ENCODE measurements around the gene POMZP3.
"Not testable (repeated sequence)": the region's sequence is repeated elsewhere in the genome, so short reads cannot be mapped to it uniquely, and the experiment has no call there.

Gene POMZP3

DNA sequence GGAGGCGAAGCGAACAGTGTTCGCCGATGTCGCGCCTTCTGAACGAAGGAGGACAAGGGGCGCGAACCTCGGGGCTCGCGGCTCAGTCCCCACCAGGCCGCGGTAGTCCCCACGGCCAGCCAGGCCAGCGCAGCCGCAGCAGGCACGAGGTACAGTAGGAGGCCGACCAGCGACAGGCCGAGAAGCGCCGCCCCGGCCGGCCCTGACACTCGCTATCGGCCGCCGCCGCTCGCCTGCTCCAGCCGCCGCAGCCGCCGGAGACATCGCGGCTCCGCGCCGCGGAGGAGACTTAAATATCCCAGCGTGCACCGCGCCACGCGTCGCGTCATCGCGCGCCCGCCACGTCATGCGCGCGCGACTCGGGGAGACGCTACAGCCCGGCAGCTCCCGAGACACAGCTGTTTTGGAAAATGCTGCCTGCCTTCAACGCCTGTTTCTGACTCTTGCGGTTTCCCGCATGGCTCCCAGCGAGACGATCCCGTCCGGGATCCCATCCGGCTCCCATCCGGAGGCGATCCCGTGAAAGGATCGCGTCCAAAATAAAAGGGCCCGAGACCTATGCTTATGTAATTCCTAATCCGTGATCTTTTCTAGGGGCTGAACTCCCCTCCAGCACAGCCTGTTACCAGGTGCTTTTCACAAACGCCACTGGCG lies at the start of gene POMZP3:
Gene POMZP3, minus strand, starts transcription at position 291 of the 654 bp plus-strand sequence. CDS start 1,215 bp downstream, outside the sequence.
- in situ Hi-C loops (cut with MboI; ENCODE audit: low sequenced_read_pairs): not testable (repeated sequence)

DNA sequence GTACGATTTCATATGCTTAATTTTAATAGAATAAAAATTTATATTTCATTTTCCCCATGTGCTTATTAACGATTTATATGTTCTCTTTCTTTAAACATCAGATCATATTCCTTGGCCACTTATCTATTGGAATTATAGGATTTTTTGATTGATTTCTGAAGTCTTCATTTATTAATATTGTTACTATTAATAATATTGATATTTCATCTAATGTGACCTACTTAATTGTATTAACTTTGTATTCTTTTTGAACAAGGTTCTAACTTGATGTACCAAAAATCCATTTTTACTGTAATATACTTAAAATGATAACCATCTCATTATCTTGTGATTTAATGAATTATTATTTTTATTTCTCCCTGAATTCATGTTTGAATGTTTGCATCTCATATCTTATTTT lies 48.7 kb upstream of the POMZP3 start:
- in situ Hi-C loops (cut with MboI; ENCODE audit: low sequenced_read_pairs): not testable (repeated sequence)

DNA sequence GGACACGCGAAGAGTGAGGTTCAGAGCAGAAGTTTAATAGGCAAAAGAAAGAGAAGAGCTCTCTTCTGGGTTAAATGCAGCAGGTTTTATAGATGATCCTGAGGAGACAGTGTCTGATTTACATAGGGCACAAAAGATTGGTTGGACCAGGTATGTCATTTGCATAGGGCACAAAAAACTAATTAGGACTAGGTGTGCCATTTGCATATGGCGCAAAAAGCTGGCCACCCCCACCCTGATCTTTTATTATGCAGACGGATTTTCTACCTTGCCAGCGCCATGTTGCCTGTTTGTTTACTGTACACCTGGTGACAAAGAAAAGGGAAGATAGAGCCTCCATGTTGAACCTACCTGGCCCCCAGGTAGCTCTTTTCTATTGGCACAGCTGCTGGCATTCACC lies 46.3 kb upstream of the POMZP3 start:
- in situ Hi-C loops (cut with MboI; ENCODE audit: low sequenced_read_pairs): not testable (repeated sequence)

DNA sequence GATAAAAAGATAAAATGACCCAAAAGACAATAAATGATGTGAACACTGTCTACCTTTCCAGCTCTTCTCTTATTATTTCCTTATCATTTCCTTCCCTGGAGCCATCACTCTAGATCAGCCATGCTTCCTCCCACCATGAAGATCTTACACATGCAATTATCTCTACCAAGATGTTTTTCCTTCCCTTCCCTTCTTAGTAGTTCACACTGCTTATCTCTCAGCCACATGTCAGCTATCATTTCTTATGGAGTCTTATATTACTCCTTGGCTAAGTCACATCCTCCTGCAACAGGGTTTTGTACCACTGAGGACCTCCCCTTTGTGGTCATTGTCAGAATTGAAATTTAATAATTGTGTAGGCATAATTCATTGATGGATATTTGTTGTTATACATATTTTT lies 32.1 kb upstream of the POMZP3 start:
- in situ Hi-C loops (cut with MboI; ENCODE audit: low sequenced_read_pairs): not testable (repeated sequence)

DNA sequence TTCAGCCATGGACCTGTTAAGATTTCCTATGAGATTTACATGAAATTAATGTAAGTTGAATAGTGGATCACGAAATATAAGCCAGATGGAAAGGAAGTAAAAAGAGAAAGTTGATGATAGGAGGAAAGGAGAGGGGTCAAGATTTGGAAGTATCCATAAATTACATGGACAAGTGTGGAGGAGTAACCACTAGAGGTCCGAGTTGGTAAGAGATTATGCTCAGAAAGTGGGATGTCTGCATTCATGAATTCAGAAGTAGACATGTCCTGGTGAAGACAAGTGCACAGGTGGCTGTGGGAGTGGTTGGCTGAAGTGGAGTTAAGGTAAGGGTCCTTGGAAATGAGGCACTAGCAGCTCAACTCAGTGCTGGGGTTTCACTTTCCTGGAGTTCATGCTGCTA lies 29.3 kb upstream of the POMZP3 start:
- in situ Hi-C loops (cut with MboI; ENCODE audit: low sequenced_read_pairs): not testable (repeated sequence)

DNA sequence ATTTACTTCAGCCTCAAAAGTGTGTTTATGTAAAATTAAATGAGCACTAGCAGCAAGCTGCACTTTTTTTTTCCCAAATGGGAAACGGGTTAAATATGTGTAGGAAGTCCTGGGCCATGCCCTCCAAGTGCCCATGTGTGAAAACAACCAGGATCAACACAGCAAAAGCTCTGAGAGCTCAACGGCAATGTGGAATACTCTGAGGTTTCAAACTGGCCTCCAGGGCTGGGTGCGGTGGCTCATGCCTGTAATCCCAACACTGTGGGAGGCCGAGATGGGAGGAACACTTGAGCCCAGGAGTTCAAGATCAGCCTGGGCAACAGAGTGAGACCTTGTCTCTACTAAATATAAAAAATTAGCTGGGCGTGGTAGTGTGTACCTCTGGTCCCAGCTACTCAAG lies 15.5 kb upstream of the POMZP3 start:
- in situ Hi-C loops (cut with MboI; ENCODE audit: low sequenced_read_pairs): not testable (repeated sequence)

DNA sequence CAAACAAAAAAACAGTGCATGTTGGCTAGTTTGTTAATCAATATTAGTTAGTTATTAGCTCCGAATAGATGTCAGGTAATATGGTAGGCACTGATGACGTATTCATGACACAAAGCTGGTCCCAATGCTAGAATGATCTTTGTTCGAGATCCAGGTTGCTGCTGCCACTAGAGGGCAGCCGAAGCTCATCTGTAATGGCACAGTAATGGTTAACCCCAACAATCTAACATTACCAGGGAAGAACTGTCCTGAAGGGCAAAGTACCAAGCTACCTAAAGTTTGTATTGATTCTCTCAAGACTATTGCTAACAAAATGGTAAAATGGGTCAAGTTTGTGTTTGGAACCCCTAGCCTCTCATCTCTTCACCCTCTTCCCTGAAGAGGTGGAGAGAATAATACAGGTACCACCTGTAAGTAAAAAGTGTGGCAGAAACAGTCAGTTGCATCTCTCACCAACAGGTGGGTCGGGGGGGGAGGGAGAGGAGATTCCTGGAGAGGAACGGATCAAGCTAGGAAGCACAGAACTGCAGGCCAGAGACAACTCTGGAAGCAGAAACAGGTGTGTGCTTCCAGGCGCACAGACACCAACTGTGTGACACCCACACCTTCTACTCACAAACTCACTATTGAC lies 10.1 kb upstream of the POMZP3 start:
- in situ Hi-C loops (cut with MboI; ENCODE audit: low sequenced_read_pairs): not testable (repeated sequence)

DNA sequence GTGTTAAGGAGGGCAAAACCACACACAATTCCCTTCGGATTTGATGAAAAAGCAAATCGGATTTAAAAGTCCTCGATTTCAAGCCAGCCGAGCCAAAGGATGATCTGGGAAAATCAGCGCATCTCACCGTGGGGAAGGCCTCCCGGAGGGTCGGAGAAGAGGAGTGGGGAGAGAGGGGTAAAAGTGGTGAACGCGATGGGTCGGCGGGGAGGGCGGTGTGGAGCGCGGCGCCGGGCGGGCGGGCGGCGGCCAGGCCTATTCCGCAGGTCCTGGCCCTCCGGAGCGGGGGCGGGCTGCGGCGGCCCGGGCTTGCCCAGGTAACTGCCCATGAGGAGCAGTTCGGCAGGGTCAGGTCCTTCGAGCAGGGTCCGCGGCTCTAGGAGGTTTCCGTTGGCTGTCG lies 498 bp downstream of the POMZP3 start:
- in situ Hi-C loops (cut with MboI; ENCODE audit: low sequenced_read_pairs): not testable (repeated sequence)

DNA sequence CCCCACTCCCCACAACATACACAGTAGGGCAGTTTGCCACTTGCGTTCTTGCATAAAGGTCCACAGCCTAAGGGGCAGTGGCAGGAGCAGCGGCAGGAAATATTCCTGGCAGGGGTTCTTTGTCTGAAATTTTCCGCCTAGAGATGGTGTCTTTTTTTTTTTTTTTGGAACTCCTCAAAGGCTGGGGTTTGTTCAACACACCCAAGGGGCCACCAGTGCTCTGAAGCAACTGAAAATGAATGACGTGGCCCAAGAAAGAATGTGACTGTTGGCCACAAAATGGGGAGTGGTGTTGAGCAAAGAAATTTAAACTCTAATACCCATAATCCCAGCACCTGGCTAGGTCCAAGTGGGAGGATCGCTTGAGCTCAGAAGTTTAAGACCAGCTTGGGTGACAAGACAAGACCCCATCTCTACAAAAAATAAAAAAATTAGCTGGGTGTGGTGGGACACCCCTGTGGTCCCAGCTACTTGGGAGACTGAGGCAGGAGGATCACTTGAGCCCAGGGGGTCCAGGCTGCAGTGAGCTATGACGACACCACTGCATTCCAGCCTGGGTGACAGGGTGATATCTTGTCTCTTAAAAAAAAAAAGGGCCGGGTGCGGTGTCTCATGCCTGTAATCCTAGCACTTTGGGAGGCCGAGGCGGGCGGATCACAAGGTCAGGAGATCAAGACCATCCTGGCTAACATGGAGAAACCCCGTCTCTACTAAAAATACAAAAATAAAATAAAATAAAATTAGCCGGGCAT lies 7.5 kb downstream of the POMZP3 start:
- in situ Hi-C loops (cut with MboI; ENCODE audit: low sequenced_read_pairs): not testable (repeated sequence)

DNA sequence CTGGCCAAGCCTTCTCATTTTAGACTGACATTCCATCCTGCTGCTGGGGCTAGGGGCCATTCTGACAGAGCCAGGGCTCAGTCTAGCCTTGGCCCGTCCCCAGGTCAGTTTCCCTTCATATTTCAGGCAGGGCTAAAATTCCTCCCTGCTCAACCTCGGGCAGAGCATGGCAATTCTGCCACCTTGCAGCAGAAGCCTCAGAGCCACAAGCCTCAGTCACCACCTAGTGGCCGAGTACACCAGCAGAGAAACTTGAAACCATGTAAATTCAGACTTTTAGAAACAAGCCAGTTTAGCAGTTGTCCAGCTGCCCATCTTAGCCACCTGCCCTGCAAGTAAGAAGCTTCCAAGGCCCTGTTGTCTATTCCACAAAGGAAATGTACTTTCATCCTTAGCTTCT lies 13.3 kb downstream of the POMZP3 start:
- in situ Hi-C loops (cut with MboI; ENCODE audit: low sequenced_read_pairs): not testable (repeated sequence)

DNA sequence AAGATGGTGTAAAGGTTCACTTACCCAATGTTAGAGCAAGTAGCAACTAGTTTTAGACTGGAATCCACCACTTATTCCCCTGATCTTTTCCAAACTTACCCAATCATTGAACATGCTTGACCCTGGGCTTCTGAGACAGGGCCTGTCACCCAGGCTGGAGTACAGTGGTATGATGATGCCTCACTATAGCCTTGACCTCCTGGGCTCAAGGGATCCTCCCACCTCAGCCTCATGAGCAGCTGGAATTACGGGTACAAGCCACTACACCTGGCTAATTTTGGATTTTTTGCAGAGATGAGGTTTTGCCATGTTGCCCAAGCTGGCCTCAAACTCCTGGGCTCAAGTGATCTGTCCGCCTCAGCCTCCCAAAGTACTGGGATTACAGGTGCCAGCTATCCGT lies 14.8 kb downstream of the POMZP3 start:
- in situ Hi-C loops (cut with MboI; ENCODE audit: low sequenced_read_pairs): not testable (repeated sequence)

DNA sequence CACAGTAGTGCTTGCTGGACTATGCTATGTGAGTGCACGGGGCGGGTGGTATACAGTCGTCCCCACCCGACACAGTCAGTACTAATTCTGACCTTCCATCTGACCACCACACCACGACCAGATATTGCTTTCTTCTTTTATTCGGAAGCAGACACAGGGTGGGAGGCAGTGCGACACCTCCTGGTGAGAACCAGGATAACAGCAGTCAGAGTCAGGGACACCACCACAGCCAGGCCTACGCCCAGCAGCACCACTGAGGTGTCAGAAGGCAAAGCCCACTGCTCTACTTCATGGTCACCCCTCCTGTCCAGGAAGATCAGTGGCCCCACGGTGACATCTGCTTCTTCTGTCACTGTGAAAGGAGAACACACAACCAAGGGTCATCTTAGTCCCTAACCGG lies 17.2 kb downstream of the POMZP3 start:
- in situ Hi-C loops (cut with MboI; ENCODE audit: low sequenced_read_pairs): not testable (repeated sequence)

DNA sequence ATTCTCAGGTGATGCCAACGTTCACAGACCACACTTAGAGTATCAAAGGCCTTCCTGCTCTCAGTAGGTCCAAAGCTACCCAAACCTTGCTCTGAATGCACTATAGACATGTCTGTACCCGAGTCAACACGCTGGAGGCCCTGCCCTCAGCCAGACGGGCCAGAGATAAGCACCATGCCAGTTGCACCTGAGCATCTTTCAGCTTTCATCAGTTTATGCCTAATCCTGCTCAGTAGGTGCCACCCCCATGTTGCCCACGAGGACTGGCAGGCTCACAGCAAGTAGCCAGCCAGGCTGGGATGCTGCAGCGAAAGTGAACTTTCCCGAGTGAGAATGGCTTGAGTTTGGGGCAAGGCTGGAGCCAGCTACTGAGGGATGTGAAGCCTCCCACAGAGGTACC lies 18.6 kb downstream of the POMZP3 start:
- in situ Hi-C loops (cut with MboI; ENCODE audit: low sequenced_read_pairs): not testable (repeated sequence)

DNA sequence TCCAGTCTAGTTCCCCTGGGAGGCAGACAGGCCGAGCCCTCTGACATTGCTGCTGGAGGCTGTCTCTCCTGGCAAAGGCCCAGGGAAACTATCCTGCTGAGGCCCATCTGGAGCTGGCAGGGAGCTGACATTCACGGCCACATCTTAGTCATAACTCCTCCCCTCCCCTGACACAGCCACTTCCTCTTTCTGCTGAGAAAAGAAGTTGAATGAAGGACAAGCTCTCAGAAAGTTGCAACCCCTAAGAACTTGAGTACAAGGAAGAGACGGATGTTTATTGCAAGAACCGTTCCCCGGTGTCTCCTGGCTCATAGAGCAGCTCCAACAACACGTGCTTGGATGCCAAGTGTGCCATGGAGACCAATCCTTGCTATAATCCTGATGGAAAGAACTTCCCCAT lies 21.1 kb downstream of the POMZP3 start:
- in situ Hi-C loops (cut with MboI; ENCODE audit: low sequenced_read_pairs): not testable (repeated sequence)

DNA sequence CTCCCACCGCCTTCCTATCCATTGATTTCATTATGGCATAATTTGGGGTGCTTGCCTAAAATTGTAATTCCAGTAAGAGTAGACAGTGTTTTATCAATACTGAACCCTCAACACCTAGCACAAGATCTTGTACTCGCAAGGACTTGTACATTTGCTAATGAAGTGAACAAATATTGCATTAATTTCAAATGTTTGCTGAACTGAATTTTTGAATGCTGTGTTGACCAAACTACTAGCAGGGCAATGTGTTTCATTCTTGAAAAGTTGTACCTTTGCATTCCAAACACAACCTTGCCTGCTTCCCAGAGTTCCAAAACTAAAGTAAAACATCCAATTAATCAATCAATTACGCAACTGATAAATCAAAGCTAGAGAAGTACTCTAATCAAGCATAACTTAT lies 26.4 kb downstream of the POMZP3 start:
- in situ Hi-C loops (cut with MboI; ENCODE audit: low sequenced_read_pairs): not testable (repeated sequence)

DNA sequence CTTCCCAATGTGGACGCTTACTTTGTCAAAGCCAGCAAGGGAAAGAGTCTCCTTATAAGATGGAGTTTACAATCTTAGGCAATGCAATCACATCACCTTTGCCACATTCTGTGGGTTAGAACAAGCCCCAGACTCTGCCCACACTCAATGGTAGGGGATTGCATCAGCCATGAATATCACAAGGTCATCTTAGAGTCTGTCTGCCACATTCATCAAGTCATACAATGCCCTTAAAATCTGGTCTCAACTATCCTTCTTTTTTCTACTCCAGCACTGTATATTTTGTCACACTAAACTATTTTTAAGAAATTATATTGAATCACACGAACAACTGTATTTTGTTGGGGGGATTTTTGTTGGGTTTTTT lies 27.0 kb downstream of the POMZP3 start:
- in situ Hi-C loops (cut with MboI; ENCODE audit: low sequenced_read_pairs): not testable (repeated sequence)

DNA sequence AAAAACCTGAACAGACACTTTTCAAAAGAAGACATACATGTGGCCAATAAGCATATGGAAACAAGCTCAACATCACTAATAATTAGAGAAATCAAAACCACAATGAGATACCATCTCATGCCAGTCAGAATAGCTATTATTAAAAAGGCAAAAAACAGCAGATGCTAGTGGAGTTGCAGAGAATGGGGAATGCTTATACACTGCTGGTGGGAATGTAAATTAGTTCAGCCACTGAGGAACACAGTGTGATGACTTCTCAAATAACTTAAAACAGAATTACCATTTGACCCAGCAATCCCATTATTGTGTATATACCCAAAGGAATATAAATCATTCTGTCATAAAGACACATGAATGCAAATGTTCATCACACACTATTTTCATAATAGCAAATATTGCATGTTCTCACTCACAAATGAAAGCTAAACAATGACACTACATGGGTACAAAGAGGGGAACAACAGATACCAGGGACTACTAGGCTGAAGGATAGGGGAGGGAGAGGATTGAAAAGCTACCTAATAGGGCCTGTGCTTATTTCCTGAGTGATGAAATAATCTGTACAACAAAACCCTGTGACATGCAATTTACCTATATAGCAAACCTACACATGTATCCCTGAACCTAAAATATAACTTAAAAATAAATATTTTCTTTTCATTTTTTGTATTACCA lies 28.4 kb downstream of the POMZP3 start:
- in situ Hi-C loops (cut with MboI; ENCODE audit: low sequenced_read_pairs): not testable (repeated sequence)

DNA sequence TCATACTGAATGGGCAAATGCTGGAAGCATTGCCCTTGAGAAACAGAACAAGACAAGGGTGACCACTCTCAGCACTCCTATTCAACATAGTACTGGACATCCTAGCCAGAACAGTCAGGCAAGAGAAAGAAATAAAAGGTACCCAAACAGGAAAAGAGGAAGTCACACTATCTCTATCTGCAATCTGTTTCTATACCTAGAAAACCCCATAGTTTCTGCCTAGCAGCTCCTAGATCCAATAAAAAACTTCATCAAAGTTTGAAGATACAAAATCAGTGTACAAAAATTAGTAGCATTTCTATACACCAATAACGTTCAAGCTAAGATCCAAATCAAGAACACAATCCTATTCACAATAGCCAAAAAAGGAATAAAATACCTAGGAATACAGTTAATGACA lies 29.8 kb downstream of the POMZP3 start:
- in situ Hi-C loops (cut with MboI; ENCODE audit: low sequenced_read_pairs): not testable (repeated sequence)

DNA sequence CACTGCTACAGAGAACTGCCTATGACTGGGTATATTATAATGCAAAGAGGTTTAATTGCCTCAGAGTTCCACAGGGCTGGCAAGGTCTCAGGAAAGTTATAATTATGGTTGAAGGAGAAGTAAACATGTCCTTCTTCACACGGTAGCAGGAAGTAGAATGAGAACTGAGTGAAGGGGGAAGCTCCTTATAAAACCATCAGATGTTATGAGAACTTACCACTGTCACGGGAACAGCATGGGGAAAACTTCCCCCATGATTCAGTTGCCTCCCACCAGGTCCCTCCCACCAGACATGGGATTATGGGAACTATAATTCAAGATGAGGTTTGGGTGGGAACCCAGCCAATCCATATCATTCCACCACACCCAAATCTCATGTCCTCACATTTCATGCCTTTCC lies 34.4 kb downstream of the POMZP3 start:
- in situ Hi-C loops (cut with MboI; ENCODE audit: low sequenced_read_pairs): not testable (repeated sequence)

DNA sequence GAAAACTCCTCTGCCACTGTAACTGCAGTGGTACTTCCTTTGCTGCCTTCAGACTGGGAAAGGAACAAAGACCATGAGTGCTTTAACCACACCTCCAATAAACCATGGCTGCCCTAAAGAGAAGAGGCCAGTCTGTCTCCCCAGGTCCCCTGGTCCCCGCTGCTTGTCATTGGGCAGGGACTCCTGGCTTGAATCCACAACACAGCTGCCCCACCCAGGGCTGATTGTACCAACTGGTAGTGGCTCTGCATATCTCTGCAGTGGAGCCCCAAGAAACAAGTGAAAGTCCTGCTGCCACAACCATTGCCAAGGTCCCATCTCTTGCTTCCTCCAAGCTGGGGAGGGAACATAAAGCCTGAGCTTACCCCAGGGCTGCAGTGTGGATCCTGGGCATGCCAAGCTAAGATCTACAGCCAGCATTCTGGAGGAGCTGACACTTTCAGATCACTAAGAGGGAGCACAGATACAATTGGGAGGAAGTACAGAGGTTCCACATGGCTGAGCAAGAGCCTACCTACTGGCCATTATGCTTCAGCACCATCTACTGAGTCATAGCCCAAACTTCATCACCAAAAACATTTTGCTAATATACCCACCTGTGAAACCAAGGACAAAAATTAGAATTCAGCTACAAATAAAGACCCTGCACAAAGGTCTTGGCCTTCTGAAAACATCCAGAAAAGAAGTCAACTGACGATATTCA lies 35.3 kb downstream of the POMZP3 start:
- in situ Hi-C loops (cut with MboI; ENCODE audit: low sequenced_read_pairs): not testable (repeated sequence)

DNA sequence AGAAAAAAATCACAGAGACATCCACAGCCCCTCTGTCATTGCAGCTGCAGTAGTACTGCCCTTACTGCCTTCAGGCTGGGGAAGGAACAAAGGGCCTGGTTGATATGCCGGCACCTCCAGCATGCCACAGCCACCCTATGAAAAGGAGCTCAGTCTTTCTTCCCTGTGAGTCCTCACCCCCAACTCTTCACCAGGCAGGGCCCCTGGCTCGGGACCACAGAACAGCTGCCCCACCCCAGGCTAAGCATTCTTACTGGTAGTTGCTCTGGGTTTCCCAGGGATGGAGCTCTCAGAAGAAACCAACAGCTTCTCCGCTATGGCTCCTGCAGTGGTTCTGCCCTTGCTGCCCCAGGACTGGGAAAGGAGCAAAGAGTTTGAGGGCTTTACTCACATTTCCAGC lies 36.0 kb downstream of the POMZP3 start:
- in situ Hi-C loops (cut with MboI; ENCODE audit: low sequenced_read_pairs): not testable (repeated sequence)

Data from HL-60/S4 (cell line).